ENCODE measurements around the gene FBXL20. TPM values are rescaled to one million over a fixed set of nuclear protein-coding genes. Genes with fewer than 3 reads are reported as not detected.

The FBXL20 gene
- total and polyA plus RNA-seq, 2 of the 8 experiments (the other 6 are each of a cell fraction or from before 2014, with no cell fraction given), result 5.5 to 11.0 TPM

- H4K8ac ChIP-seq (ENCODE audit: extremely low read depth, insufficient read depth, low read length), result no peak overlapping the region
- no peaks in the 10 kb centered on the region; a peak in 1 of 8 replicates for H3K36me3 ChIP-seq (ENCODE audit: control insufficient read depth in 2 of 4, insufficient read depth in 4 of 4, low read length in 3 of 4)
- DNase-seq (ENCODE audit: low read depth in 1 of 2, low spot score in 2 of 2) (no peak), FAIRE-seq (no peak)
- H3K9ac ChIP-seq (replicated peaks in 1 of 4; ENCODE audit: extremely low read depth in 1 of 4, low read depth in 3 of 4, low read length in 3 of 4), result no peak overlapping the region; a peak in 1 of 7 replicates
- H4K5ac ChIP-seq (ENCODE audit: insufficient read length, low read depth, low read length), result no peak overlapping the region
- H2BK12ac ChIP-seq (ENCODE audit: low read depth, low read length), result no peak overlapping the region
- H3K23ac ChIP-seq (ENCODE audit: insufficient read length), result no peak overlapping the region
- no peak overlapping the region for H3K14ac ChIP-seq (ENCODE audit: insufficient read length)
- H2BK15ac ChIP-seq (ENCODE audit: low read length), result no peak overlapping the region
- H3K9me3 ChIP-seq (ENCODE audit: insufficient read depth in 2 of 2, low read depth in 1 of 2, low read length in 1 of 2), result no peaks in the 10 kb centered on the region
- POLR2A ChIA-PET (ENCODE audit: partially characterized antibody), result no interaction called here
- peaks cover 0 to 3% of the 10 kb centered on the region in 2 experiments; a peak in 1 of 4 replicates for H3K79me2 ChIP-seq (ENCODE audit: control insufficient read depth in 1 of 2, insufficient read depth in 2 of 2, low read length in 2 of 2)
- no peaks in the 10 kb centered on the region for H3K23me2 ChIP-seq (ENCODE audit: low read depth, low read length)
- no peaks in the 10 kb centered on the region for H3K27me3 ChIP-seq (replicated peaks in 1 of 4; ENCODE audit: control insufficient read depth in 3 of 4, extremely low read depth in 1 of 4, insufficient read depth in 3 of 4, low read length in 3 of 4)
- no peak overlapping the region for H4K91ac ChIP-seq (replicated peaks; ENCODE audit: insufficient read length, low read length)
- no peak overlapping the region for H2BK5ac ChIP-seq (ENCODE audit: low read depth, low read length)
- H3K56ac ChIP-seq (replicated peaks; ENCODE audit: insufficient read length, low read depth, low read length), result no peak overlapping the region
- H2AFZ ChIP-seq (ENCODE audit: low read length), result no peak overlapping the region
- no peak overlapping the region for H3K27ac ChIP-seq (ENCODE audit: low read depth, low read length)
- no peak overlapping the region for H2BK20ac ChIP-seq (ENCODE audit: low read length)
- H2BK120ac ChIP-seq (replicated peaks; ENCODE audit: low read depth, low read length), result no peak overlapping the region
- H4K20me1 ChIP-seq (replicated peaks in 1 of 2; ENCODE audit: control insufficient read depth in 1 of 2, insufficient read depth in 2 of 2, low read length in 2 of 2), result peaks cover 0 to 2% of the 10 kb centered on the region in 2 experiments
- no peaks in the 10 kb centered on the region for H3K4me1 ChIP-seq (replicated peaks in 1 of 4; ENCODE audit: control insufficient read depth in 3 of 4, insufficient read depth in 4 of 4, low read length in 3 of 4)
- H3K79me1 ChIP-seq (ENCODE audit: low read depth, low read length), result no peaks in the 10 kb centered on the region
- H3K4ac ChIP-seq (replicated peaks; ENCODE audit: insufficient read length, low read depth, low read length), result no peak overlapping the region
- no peak overlapping the region for H2AK5ac ChIP-seq (ENCODE audit: low read depth, low read length)
- H3K4me2 ChIP-seq (ENCODE audit: insufficient read depth in 1 of 2, low read depth in 2 of 2, low read length in 2 of 2), result no peak overlapping the region
- H3K4me3 ChIP-seq (ENCODE audit: extremely low read depth in 1 of 4, insufficient read depth in 2 of 4, low read depth in 3 of 4, low read length in 4 of 4), result no peak overlapping the region
- H3K18ac ChIP-seq (ENCODE audit: extremely low read depth, low read length), result no peak overlapping the region
- CTCF ChIA-PET (ENCODE audit: partially characterized antibody), result interaction anchor here (0.6 to 0.7 kb wide), 2 partner anchors 106 to 144 kb away, joined by 3 read pairs; no protein-coding TSS in a partner anchor
- 99% methylated on average over 6 of the region's 6 CpGs; no CpG with 5 or more reads in 1 of the 2 experiments for WGBS, 2 experiments (ENCODE audit: extremely low coverage in 1 of 2, insufficient coverage in 1 of 2, insufficient read length in 1 of 2, insufficient replicate concordance in 2 of 2, low coverage in 1 of 2, low lambda C conversion rate in 2 of 2, missing lambda C conversion rate in 1 of 2)
Measured at GRCh38 chr17:39385040-39385439, 16.4 kb downstream of the FBXL20 start.

Measured in H1 (cell line).